ENCODE measurements around the gene SART1. TPM values are rescaled to one million over a fixed set of nuclear protein-coding genes. Genes with fewer than 3 reads are reported as not detected.

Gene SART1
- polyA plus RNA-seq, 1 donor from 2014 or later, result 34.9 TPM

GRCh38 chr11:65927904-65928397, 33.6 kb upstream of the SART1 start:
- Histone ChIP-seq H3K27ac (ENCODE audit: low read length) (no peak overlapping the region), H3K4me3 (ENCODE audit: low read length) (no peak overlapping the region), H3K27me3 (ENCODE audit: insufficient read depth, low read depth, low read length) (no peaks in the 10 kb centered on the region), H3K36me3 (ENCODE audit: insufficient read depth, low read length) (no peaks in the 10 kb centered on the region), H2AFZ (ENCODE audit: low read depth, low read length) (no peak overlapping the region), H3K9me2 (ENCODE audit: insufficient read depth, low read length) (no peaks in the 10 kb centered on the region), H3K79me2 (replicated peaks; ENCODE audit: insufficient read depth, low read length) (no peaks in the 10 kb centered on the region), H3K9me3 (ENCODE audit: low read length) (no peaks in the 10 kb centered on the region), H4K20me1 (ENCODE audit: insufficient read depth) (no peaks in the 10 kb centered on the region), H3K9ac (ENCODE audit: low read length) (no peak overlapping the region), H3K4me2 (ENCODE audit: low read length) (no peak overlapping the region), H3F3A (ENCODE audit: insufficient read depth, low read length, poor library complexity, severe bottlenecking) (no peaks in the 10 kb centered on the region)
- no peak for TF ChIP-seq TAF1 (IDR thresholded peaks at IDR 0.05; ENCODE audit: low read depth)
- TF ChIP-seq REST (IDR thresholded peaks at IDR 0.05; ENCODE audit: borderline replicate concordance), result no peak
- TF ChIP-seq EP300 (conservative IDR thresholded peaks at IDR 0.05; ENCODE audit: poor library complexity, severe bottlenecking), result no peak
- no peak for TF ChIP-seq MXI1 (conservative IDR thresholded peaks at IDR 0.05; ENCODE audit: poor library complexity, severe bottlenecking)
- TF ChIP-seq POLR2AphosphoS5 (IDR thresholded peaks at IDR 0.05), result no peak
- TF ChIP-seq RAD21 (conservative IDR thresholded peaks at IDR 0.05), result no peak
- TF ChIP-seq SMC3 (conservative IDR thresholded peaks at IDR 0.05; ENCODE audit: poor library complexity), result no peak
- TF ChIP-seq, protein P1, sequence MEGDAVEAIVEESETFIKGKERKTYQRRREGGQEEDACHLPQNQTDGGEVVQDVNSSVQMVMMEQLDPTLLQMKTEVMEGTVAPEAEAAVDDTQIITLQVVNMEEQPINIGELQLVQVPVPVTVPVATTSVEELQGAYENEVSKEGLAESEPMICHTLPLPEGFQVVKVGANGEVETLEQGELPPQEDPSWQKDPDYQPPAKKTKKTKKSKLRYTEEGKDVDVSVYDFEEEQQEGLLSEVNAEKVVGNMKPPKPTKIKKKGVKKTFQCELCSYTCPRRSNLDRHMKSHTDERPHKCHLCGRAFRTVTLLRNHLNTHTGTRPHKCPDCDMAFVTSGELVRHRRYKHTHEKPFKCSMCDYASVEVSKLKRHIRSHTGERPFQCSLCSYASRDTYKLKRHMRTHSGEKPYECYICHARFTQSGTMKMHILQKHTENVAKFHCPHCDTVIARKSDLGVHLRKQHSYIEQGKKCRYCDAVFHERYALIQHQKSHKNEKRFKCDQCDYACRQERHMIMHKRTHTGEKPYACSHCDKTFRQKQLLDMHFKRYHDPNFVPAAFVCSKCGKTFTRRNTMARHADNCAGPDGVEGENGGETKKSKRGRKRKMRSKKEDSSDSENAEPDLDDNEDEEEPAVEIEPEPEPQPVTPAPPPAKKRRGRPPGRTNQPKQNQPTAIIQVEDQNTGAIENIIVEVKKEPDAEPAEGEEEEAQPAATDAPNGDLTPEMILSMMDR (IDR thresholded peaks at IDR 0.05; ENCODE audit: poor library complexity, severe bottlenecking), result no peak
- no peak for TF ChIP-seq EZH2 (IDR thresholded peaks at IDR 0.05; ENCODE audit: borderline replicate concordance, insufficient read depth, low read length, poor library complexity, severe bottlenecking)

- Histone ChIP-seq H4K20me1 (ENCODE audit: insufficient read depth) (no peaks in the 10 kb centered on the region), H3K36me3 (ENCODE audit: insufficient read depth, low read length) (no peaks in the 10 kb centered on the region), H3K27me3 (ENCODE audit: insufficient read depth, low read depth, low read length) (no peaks in the 10 kb centered on the region), H3K27ac (ENCODE audit: low read length) (no peak overlapping the region), H3K9me3 (ENCODE audit: low read length) (no peaks in the 10 kb centered on the region), H3K4me2 (ENCODE audit: low read length) (no peak overlapping the region), H3K9me2 (ENCODE audit: insufficient read depth, low read length) (no peaks in the 10 kb centered on the region), H3K9ac (ENCODE audit: low read length) (no peak overlapping the region), H3K79me2 (replicated peaks; ENCODE audit: insufficient read depth, low read length) (no peaks in the 10 kb centered on the region), H2AFZ (ENCODE audit: low read depth, low read length) (no peak overlapping the region), H3F3A (ENCODE audit: insufficient read depth, low read length, poor library complexity, severe bottlenecking) (no peaks in the 10 kb centered on the region), H3K4me3 (ENCODE audit: low read length) (no peak overlapping the region)
- TF ChIP-seq REST (IDR thresholded peaks at IDR 0.05; ENCODE audit: borderline replicate concordance) (no peak), MXI1 (conservative IDR thresholded peaks at IDR 0.05; ENCODE audit: poor library complexity, severe bottlenecking) (no peak), RAD21 (conservative IDR thresholded peaks at IDR 0.05) (no peak), SMC3 (conservative IDR thresholded peaks at IDR 0.05; ENCODE audit: poor library complexity) (no peak), EZH2 (IDR thresholded peaks at IDR 0.05; ENCODE audit: borderline replicate concordance, insufficient read depth, low read length, poor library complexity, severe bottlenecking) (no peak)
- TF ChIP-seq, protein P1 (IDR thresholded peaks at IDR 0.05; ENCODE audit: poor library complexity, severe bottlenecking), result no peak
These were observed 32.9 kb upstream of the SART1 start for GRCh38 chr11:65928667-65929066.
